GM19238 (cell line): Measurements from ENCODE around the gene TMEM209.
"Not testable (repeated sequence)": the region's sequence is repeated elsewhere in the genome, so short reads cannot be mapped to it uniquely, and the experiment has no call there.

Experiments used
- DNase-seq: peaks from one replicate; pipeline ENCODE4 v3.0.0; 2011; ENCODE audit warnings: low spot score; ENCODE audit not compliant: insufficient read length

Gene TMEM209

DNA sequence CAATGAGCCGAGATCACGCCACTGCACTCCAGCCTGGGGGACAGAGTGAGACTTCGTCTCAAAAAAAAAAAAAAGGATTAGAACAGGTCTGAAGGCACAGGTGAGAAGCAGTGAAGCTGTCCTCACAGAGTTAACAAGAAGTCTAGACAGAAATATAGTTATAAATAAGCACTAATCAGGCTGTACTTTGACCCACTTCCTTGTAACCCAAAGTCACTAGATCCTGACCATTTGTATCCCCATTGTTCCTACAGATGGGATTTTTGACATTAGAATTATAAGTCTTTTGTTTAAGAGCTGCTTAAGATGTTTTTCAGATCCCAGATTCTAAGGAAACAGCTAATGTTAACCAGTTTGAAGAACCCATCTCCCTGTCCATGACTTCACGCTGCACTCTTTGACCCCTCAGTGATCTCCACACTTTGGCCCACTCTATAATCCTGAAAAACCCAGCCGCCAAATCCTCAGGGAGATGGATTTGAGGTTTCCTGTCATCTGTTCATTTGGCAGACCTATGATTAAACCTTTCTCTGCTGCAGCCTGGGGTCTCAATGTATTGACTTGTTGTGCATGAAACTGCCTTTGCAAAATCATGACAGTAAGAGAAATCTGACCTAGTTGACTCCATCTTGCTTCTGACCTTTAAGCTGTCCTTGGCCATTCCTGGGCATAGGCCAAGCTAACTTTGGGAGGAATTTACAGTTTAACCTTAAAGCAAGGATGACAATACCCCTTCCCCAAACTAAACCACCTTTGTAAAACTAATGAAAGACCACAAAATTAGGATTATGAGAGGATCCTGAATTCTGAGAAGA lies 13.8 kb upstream of the TMEM209 start:
- DNase-seq: no peak

DNA sequence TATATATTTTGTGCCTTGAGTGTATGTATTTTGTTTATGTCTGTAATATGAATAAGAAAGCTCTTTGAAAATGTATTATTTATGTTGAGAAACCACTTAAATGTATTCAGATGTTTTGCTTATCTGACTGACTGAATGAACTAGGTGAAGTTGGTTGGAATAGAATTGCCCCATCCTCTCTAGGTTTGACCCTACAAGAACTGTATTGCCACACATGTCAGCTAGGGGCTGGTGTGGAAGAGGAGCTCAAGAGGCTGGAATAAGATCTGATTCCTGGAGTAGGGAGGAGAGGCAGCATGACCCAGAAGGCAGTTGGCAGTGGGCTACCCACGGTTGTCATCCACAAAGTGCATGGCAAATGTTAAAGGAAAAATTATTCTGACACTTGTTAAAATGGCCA lies 11.5 kb upstream of the TMEM209 start:
- DNase-seq: no peak

- no peak for DNase-seq
Observed at GRCh38 chr7:130216025-130216424, 10.8 kb upstream of the TMEM209 start.

- no peak for DNase-seq
Observed at GRCh38 chr7:130213828-130214227, 8.6 kb upstream of the TMEM209 start.

DNA sequence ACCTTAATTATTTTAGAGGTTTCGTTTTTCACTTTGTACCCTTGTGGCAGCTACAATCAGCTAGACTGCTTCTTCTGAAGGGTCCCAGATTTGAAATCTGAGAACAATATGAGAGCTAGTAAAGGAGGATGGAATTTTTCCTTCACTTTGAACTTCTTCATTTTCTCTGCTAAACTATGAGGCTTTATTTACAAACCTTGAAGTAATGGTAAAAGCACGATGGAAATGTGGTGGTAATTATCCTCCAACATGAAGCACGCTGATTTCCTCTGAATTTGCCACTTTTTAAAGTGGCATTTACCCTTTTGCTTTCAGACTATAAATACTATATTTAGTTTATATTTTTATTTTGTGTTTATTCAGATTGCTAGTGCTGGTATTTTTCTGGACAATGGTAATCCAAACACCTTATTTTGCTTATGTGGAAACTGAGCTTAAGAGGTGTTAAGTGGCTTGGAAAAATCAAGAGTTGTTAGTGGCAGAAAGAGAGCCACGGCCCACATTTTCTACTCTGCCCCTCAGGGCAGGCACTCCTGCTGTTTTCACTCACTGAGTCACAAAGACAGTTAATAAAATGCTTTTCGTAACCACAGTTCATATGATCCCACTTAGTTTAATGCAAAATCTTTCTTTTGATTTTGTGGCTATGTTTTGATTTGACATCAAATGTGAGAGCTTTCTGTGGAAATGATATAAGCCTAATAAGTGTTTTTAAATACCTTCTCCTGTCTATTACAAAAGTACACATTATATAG lies 5.2 kb upstream of the TMEM209 start:
- DNase-seq: no peak

- no peak for DNase-seq
Observed at GRCh38 chr7:130208516-130208915, 3.3 kb upstream of the TMEM209 start.

GRCh38 chr7:130207642-130208041 lies 2.4 kb upstream of the TMEM209 start, which contains the start of gene SSMEM1:
Gene SSMEM1, plus strand, starts transcription at chr7:130207860. Its CDS starts 51 bp downstream, at chr7:130207911.
- DNase-seq: no peak

GRCh38 chr7:130207033-130207432 lies 1.8 kb upstream of the TMEM209 start:
- no peak for DNase-seq

DNA sequence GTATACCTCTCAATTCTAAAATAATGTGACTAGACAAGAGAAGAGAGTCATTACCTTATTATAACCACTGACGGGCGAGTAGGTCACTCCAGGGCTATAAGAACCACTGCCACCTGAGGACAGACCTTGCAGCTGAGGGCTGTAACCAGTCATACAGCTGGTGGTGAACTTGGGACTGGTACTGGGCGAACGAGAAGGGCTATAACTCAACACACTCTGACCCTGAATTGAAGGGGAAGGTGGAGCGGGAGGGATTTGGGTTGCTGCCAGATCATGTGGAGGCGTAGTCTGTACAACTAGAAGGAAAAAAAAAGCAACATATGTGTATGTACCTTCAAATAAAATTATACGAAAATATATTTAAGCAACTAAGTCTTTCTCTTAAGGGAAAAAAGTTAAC lies 3.4 kb downstream of the TMEM209 start:
- no peak for DNase-seq

DNA sequence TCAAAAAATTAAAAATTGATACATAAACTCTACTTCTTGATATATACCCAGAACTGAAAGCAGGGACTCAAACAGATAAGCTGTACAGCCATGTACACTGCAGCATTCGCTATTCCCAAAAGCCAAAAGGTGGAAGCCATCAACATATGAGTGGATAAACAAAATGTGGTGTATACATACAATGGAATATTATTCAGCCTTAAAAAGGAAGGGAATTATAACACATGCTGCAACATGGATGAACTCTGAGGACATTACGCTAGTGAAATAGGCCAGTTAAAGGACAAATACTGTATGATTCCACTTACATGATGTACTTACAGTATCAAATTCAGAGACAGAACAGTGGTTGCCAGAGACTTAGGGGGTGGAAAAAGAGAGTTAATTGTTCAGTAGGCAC lies 8.1 kb downstream of the TMEM209 start:
- no peak for DNase-seq

DNA sequence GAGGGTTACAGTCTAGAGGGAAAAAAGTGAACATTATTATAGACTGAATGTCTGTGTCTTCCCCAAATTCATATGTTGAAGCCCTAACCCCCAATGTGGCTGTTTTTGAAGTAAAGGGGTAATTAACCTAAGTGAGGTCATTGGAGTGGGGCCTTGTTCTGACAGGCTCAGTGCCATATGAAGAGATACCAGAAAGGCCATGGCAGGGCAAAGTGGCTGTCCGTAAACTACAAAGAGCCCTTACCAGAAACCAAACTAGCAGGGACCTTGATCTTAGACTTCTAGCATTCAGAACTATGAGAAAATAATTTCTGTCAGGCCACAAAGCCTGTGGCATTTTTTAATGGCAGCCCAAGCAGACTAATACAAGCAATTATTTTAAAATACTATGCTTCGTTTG lies 8.7 kb downstream of the TMEM209 start:
- no peak for DNase-seq

DNA sequence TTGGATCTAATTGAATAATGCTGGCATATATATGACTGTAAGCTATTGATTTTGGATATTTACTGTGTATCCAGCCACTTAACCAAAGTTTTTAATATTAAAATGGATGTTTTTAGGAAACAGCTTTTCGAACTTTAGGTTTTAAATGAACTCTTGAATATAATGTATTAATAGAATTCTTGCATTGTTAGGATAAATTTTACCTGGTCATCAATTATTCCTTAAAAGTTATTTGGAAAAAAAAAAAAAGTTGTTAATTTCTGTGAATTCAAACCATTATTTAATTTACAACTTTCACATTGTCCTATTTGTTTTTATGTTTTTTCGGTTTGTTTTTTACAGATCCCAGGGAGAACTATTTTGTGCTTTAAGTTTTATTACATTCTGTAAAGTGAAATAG lies 9.8 kb downstream of the TMEM209 start:
- DNase-seq: no peak

- no peak for DNase-seq
Observed at GRCh38 chr7:130191791-130192190, 13.4 kb downstream of the TMEM209 start.

DNA sequence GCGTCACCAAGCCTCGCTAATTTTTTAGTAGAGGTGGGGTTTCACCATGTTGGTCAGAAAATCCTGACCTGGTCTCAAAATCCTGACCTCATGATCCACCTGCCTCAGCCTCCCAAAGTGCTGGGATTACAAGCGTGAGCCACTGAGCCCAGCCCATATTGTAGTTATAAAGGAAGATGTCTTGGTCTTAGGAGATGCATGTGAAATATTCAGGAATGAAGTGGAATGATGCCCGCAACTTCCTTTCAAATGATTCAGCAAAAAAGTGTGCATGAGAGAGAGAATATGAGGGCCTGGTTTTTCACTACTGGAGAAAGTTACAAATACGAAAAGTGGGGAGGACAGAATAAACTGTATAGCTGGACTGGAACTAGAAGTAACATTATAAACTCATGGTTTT lies 15.9 kb downstream of the TMEM209 start:
- DNase-seq: no peak

DNA sequence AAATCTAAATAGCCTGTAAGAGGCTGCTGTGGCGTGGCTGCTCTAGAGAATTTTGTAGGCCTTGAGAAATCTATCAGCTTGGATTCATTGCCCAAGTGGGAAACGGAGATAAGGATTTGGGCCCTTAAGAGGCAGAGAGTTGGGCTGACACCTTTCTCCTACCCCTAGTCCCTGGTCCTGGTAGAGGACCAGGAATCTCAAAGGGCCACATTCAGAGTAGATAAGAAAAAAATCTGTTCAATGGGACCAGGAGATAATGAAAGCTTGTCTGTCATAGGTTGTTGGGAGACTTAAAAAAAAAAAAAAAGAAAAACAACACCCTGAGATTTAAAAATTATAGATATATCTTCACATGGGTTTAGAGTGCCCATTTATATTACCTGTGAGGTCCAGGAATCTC lies 17.8 kb downstream of the TMEM209 start:
- no peak for DNase-seq

- not testable (repeated sequence) for DNase-seq
Observed at GRCh38 chr7:130184349-130184748, 20.9 kb downstream of the TMEM209 start.

GRCh38 chr7:130182990-130183389 lies 22.2 kb downstream of the TMEM209 start:
- DNase-seq: no peak

DNA sequence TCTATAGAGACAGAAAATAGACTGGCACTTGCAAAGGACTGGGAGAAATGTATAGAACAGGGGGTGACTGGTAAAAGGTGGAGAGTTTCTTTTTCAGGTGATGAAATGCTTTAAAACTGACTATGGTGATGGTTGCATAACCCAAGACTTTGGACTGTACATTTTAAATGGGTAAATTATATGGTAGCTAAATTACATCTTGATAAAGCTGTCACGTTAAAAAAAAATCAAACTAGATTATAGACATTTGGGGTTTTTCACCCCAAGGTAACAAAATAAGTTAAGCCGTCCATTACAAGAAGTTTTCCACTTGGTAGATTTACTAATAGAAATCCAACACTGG lies 24.0 kb downstream of the TMEM209 start:
- no peak for DNase-seq

- no peak for DNase-seq
Observed at GRCh38 chr7:130180571-130181262, 24.5 kb downstream of the TMEM209 start.

DNA sequence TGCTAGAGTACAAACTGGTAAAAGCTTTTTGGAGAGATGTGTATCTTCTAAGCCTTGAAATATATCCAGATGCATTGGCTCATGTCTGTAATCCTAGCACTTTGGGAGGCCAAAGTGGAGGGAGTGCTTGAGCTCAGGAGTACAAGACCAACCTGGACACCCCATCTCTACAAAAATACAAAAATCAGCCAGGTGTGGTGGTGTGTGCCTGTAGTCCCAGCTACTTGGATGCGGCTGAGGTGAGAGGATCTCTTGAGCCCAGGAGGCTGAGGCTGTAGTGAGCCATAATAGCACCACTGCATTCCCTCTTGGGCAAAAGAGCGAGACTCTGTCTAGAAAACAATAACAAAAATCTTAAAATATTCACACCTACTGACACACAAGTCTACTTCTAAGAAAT lies 25.6 kb downstream of the TMEM209 start:
- DNase-seq: no peak

- DNase-seq: no peak
Observed at GRCh38 chr7:130178251-130178650, 27.0 kb downstream of the TMEM209 start.

GRCh38 chr7:130174237-130174959 lies 30.8 kb downstream of the TMEM209 start:
- DNase-seq: no peak
